WTC11 (cell line): Measurements from ENCODE around the gene PHYHD1. TPM values are rescaled to one million over a fixed set of nuclear protein-coding genes. Genes with fewer than 3 reads are reported as not detected.
A peak's percentile ranks its signal among the peaks of the same experiment; 100 is the strongest.

Experiments
- ATAC-seq: fragments of 200-7000 bp; cut with Tn5 transposase; 2 replicates; pipeline ENCODE4 v1.10.0; 2021; ENCODE audit warnings: mild to moderate bottlenecking, moderate library complexity
- CTCF ChIA-PET: fragments of 300-600 bp; sonication (Branson Sonifier 250); formaldehyde crosslinking; loops from one replicate; lab custom pipeline; 2021; ENCODE audit warnings: antibody characterized with exemption; lab: Charles Lee
- POLR2A ChIA-PET: fragments of 350-600 bp; sonication (Branson Sonifier 250); formaldehyde crosslinking; loops from one replicate; lab custom pipeline; 2021; ENCODE audit warnings: antibody characterized with exemption; lab: Charles Lee
- DNase-seq: peaks from one replicate; pipeline ENCODE4 v3.0.0; 2021; ENCODE audit warnings: low spot score
- H3K27ac Mint-ChIP-seq: 2 replicates; pipeline ENCODE4 v1.8.0; 2021; ENCODE audit warnings: mixed read lengths
- H3K27me3 Mint-ChIP-seq: 2 replicates; pipeline ENCODE4 v1.8.0; 2021; ENCODE audit warnings: low read depth, mild to moderate bottlenecking, moderate library complexity, mixed read lengths
- H3K36me3 Mint-ChIP-seq: 2 replicates; pipeline ENCODE4 v1.8.0; 2021; ENCODE audit warnings: mixed read lengths
- H3K4me1 Mint-ChIP-seq: 2 replicates; pipeline ENCODE4 v1.8.0; 2022; ENCODE audit warnings: mixed read lengths
- H3K4me3 Mint-ChIP-seq: 2 replicates; pipeline ENCODE4 v1.8.0; 2021; ENCODE audit warnings: mild to moderate bottlenecking, moderate library complexity, mixed read lengths
- H3K9me3 Mint-ChIP-seq: 2 replicates; pipeline ENCODE4 v1.8.0; 2021; ENCODE audit warnings: mixed read lengths
- AFF4 ChIP-seq: sonication (generic); formaldehyde crosslinking; IDR thresholded peaks from 2 replicates; pipeline ENCODE4 v1.8.1; 2023; ENCODE audit warnings: mild to moderate bottlenecking, missing genetic modification reagents, borderline replicate concordance
- CBFB ChIP-seq: sonication (generic); formaldehyde crosslinking; IDR thresholded peaks from 2 replicates; pipeline ENCODE4 v1.8.1; 2022; ENCODE audit warnings: mild to moderate bottlenecking, low read depth, missing genetic modification reagents
- E2F1 ChIP-seq: sonication (generic); formaldehyde crosslinking; IDR thresholded peaks from 2 replicates; pipeline ENCODE4 v1.8.0; 2022; ENCODE audit warnings: mild to moderate bottlenecking, missing genetic modification reagents
- ETV6 ChIP-seq: sonication (generic); formaldehyde crosslinking; IDR thresholded peaks from 2 replicates; pipeline ENCODE4 v1.8.1; 2022; ENCODE audit warnings: mild to moderate bottlenecking, missing genetic modification reagents
- FOXK1 ChIP-seq: sonication (generic); formaldehyde crosslinking; IDR thresholded peaks from 2 replicates; pipeline ENCODE4 v1.8.0; 2022; ENCODE audit warnings: mild to moderate bottlenecking, moderate library complexity, missing genetic modification reagents
- FOXP1 ChIP-seq: sonication (generic); formaldehyde crosslinking; IDR thresholded peaks from 2 replicates; pipeline ENCODE4 v1.8.0; 2022; ENCODE audit warnings: missing genetic modification reagents, mild to moderate bottlenecking, moderate library complexity, borderline replicate concordance
- HMGXB4 ChIP-seq: sonication (generic); formaldehyde crosslinking; IDR thresholded peaks from 2 replicates; pipeline ENCODE4 v1.8.1; 2023; ENCODE audit warnings: mild to moderate bottlenecking, moderate library complexity, missing genetic modification reagents
- NFE2L1 ChIP-seq: sonication (generic); formaldehyde crosslinking; IDR thresholded peaks from 2 replicates; pipeline ENCODE4 v1.8.1; 2023; ENCODE audit warnings: missing genetic modification reagents
- RELA ChIP-seq: sonication (generic); formaldehyde crosslinking; IDR thresholded peaks from 2 replicates; pipeline ENCODE4 v1.8.1; 2022; ENCODE audit warnings: missing genetic modification reagents, mild to moderate bottlenecking, borderline replicate concordance
- ZBTB21 ChIP-seq: sonication (generic); formaldehyde crosslinking; IDR thresholded peaks from 2 replicates; pipeline ENCODE4 v1.8.1; 2023; ENCODE audit warnings: mild to moderate bottlenecking, missing genetic modification reagents, borderline replicate concordance
- ZNF121 ChIP-seq: sonication (generic); formaldehyde crosslinking; IDR thresholded peaks from 2 replicates; pipeline ENCODE4 v1.8.0; 2023; ENCODE audit warnings: missing genetic modification reagents
- ZNF281 ChIP-seq: sonication (generic); formaldehyde crosslinking; IDR thresholded peaks from 2 replicates; pipeline ENCODE4 v1.8.0; 2023; ENCODE audit warnings: mild to moderate bottlenecking, missing genetic modification reagents
- ZNF671 ChIP-seq: fragments of 250-450 bp; sonication (Bioruptor Pico); IDR thresholded peaks from 2 replicates; pipeline ENCODE4 v1.8.0; 2021; ENCODE audit warnings: mild to moderate bottlenecking
- ZSCAN18 ChIP-seq: fragments of 250-450 bp; sonication (Bioruptor Pico); IDR thresholded peaks from 2 replicates; pipeline ENCODE4 v2.1.2; 2022; ENCODE audit warnings: mild to moderate bottlenecking, moderate library complexity
- total RNA-seq: library from RNA; stranded (reverse); gene quantifications from 3 replicates; pipeline ENCODE4 v1.2.3, GENCODE V29; 2021
- TF ChIP-seq, protein P1 (sequence below): sonication (generic); formaldehyde crosslinking; IDR thresholded peaks from 2 replicates; pipeline ENCODE4 v1.8.1; 2022; ENCODE audit warnings: mild to moderate bottlenecking, moderate library complexity, missing genetic modification reagents
- TF ChIP-seq, protein P2 (sequence below): sonication (generic); formaldehyde crosslinking; IDR thresholded peaks from 2 replicates; pipeline ENCODE4 v1.8.0; 2022; ENCODE audit warnings: mild to moderate bottlenecking, missing genetic modification reagents
- TF ChIP-seq, protein P3 (sequence below): sonication (generic); formaldehyde crosslinking; conservative IDR thresholded peaks from 2 replicates; pipeline ENCODE4 v1.8.1; 2023; ENCODE audit warnings: mild to moderate bottlenecking, low read depth, missing genetic modification reagents, moderate library complexity

PHYHD1 gene
- total RNA-seq, 1 experiment from 2014 or later: 14.6 TPM

DNA sequence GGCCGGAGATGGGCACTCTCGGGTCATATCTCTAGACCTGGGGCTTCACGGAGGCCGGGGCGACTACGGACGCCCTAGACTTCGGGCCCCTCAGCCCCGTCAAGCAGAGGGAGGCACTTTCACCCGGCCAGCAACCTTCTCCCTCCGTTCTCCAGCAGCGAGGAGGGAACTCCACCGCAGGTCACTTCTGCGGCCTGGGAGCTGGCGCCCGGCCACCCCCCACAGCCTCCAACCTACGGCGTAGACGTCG lies 26.4 kb downstream of the PHYHD1 start:
- Mint-ChIP-seq H3K9me3 (no peaks in the 10 kb centered on the region), H3K36me3 (peaks cover 13% of the 10 kb centered on the region), H3K27ac (peak overlapping the region; percentile 91), H3K4me1 (peaks cover 11% of the 10 kb centered on the region), H3K27me3 (no peaks in the 10 kb centered on the region), H3K4me3 (peak overlapping the region; percentile 97)
- ATAC-seq (peak; percentile 50), DNase-seq (no peak)
- POLR2A ChIA-PET: no interaction called here
- CTCF ChIA-PET: no interaction called here
- TF ChIP-seq ZNF121 (CRISPR knock-in tag) (no peak), RELA (CRISPR knock-in tag) (peak; percentile 42; the same call in 1 of the 2 replicates)

- peak; percentile 86 for ATAC-seq
- H3K27me3 Mint-ChIP-seq: no peaks in the 10 kb centered on the region
- peak; percentile 98 for DNase-seq
- ChIA-PET CTCF (interaction anchor here (1.0 to 1.2 kb wide), 3 partner anchors 81 to 129 kb away, joined by 3 read pairs; partner anchors contain the start of genes ENDOG and SH3GLB2), POLR2A (interaction anchor here (0.7 kb wide), 1 partner anchor 24 kb away, joined by 4 read pairs; no protein-coding TSS in a partner anchor)
- peaks cover 11% of the 10 kb centered on the region for H3K4me1 Mint-ChIP-seq
- no peaks in the 10 kb centered on the region for H3K9me3 Mint-ChIP-seq
- H3K27ac Mint-ChIP-seq: peak within 1 kb of the TSS; percentile 95
- H3K36me3 Mint-ChIP-seq: peaks cover 16% of the 10 kb centered on the region
- H3K4me3 Mint-ChIP-seq: peak within 1 kb of the TSS; percentile 97
- TF ChIP-seq ETV6 (CRISPR knock-in tag): peak; percentile 93; the same call in 1 of the 2 replicates
- peak; percentile 77 for TF ChIP-seq ZBTB21 (CRISPR knock-in tag)
- TF ChIP-seq FOXK1 (CRISPR knock-in tag): peak; percentile 76
- no peak for TF ChIP-seq ZSCAN18
- TF ChIP-seq, protein P1, sequence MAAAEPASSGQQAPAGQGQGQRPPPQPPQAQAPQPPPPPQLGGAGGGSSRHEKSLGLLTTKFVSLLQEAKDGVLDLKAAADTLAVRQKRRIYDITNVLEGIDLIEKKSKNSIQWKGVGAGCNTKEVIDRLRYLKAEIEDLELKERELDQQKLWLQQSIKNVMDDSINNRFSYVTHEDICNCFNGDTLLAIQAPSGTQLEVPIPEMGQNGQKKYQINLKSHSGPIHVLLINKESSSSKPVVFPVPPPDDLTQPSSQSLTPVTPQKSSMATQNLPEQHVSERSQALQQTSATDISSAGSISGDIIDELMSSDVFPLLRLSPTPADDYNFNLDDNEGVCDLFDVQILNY (CRISPR knock-in tag): peak; percentile 98
- TF ChIP-seq NFE2L1 (CRISPR knock-in tag): peak; percentile 78; the same call in 1 of the 2 replicates
- TF ChIP-seq AFF4 (CRISPR knock-in tag): peak; percentile 79; the same call in 1 of the 2 replicates
- TF ChIP-seq HMGXB4 (CRISPR knock-in tag): peak; percentile 9; the same call in 1 of the 2 replicates
- TF ChIP-seq CBFB (CRISPR knock-in tag): 0 out of 2 replicates have a peak, but pooled peaks have one; percentile 23
- peak; percentile 95 for TF ChIP-seq FOXP1 (CRISPR knock-in tag)
- TF ChIP-seq, protein P2, sequence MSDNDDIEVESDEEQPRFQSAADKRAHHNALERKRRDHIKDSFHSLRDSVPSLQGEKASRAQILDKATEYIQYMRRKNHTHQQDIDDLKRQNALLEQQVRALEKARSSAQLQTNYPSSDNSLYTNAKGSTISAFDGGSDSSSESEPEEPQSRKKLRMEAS (CRISPR knock-in tag): peak; percentile 92
- TF ChIP-seq ZNF281 (CRISPR knock-in tag): 0 out of 2 replicates have a peak, but pooled peaks have one; percentile 50
- no peak for TF ChIP-seq ZNF671 (CRISPR knock-in tag)
- peak; percentile 75; the same call in 1 of the 2 replicates for TF ChIP-seq E2F1 (CRISPR knock-in tag)
- TF ChIP-seq, protein P3, sequence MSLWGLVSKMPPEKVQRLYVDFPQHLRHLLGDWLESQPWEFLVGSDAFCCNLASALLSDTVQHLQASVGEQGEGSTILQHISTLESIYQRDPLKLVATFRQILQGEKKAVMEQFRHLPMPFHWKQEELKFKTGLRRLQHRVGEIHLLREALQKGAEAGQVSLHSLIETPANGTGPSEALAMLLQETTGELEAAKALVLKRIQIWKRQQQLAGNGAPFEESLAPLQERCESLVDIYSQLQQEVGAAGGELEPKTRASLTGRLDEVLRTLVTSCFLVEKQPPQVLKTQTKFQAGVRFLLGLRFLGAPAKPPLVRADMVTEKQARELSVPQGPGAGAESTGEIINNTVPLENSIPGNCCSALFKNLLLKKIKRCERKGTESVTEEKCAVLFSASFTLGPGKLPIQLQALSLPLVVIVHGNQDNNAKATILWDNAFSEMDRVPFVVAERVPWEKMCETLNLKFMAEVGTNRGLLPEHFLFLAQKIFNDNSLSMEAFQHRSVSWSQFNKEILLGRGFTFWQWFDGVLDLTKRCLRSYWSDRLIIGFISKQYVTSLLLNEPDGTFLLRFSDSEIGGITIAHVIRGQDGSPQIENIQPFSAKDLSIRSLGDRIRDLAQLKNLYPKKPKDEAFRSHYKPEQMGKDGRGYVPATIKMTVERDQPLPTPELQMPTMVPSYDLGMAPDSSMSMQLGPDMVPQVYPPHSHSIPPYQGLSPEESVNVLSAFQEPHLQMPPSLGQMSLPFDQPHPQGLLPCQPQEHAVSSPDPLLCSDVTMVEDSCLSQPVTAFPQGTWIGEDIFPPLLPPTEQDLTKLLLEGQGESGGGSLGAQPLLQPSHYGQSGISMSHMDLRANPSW: 0 out of 2 replicates have a peak, but pooled peaks have one; percentile 56
Observed at GRCh38 chr9:128947527-128948301, 26.9 kb downstream of the PHYHD1 start, which contains the start of the genes DOLK and NUP188. DOLK (minus strand) TSS chr9:128947603; CDS start chr9:128947303, 300 bp downstream. NUP188 (plus strand) TSS chr9:128947699; CDS start chr9:128947720, 21 bp downstream.
